ENCODE results near the gene ATAD3A.

GRCh38 chr1:1517973-1518620, 6.1 kb downstream of the ATAD3A start:
- TF ChIP-seq, protein P1, sequence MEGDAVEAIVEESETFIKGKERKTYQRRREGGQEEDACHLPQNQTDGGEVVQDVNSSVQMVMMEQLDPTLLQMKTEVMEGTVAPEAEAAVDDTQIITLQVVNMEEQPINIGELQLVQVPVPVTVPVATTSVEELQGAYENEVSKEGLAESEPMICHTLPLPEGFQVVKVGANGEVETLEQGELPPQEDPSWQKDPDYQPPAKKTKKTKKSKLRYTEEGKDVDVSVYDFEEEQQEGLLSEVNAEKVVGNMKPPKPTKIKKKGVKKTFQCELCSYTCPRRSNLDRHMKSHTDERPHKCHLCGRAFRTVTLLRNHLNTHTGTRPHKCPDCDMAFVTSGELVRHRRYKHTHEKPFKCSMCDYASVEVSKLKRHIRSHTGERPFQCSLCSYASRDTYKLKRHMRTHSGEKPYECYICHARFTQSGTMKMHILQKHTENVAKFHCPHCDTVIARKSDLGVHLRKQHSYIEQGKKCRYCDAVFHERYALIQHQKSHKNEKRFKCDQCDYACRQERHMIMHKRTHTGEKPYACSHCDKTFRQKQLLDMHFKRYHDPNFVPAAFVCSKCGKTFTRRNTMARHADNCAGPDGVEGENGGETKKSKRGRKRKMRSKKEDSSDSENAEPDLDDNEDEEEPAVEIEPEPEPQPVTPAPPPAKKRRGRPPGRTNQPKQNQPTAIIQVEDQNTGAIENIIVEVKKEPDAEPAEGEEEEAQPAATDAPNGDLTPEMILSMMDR (IDR thresholded peaks at IDR 0.05 in 8 of 11, conservative IDR thresholded peaks at IDR 0.05 in 3 of 11): no peak
- TF ChIP-seq POLR2AphosphoS5 (IDR thresholded peaks at IDR 0.05): no peak

Measured in spleen (tissue), 7 donors.